ENCODE measurements around the gene SORCS1.

The SORCS1 gene

GRCh38 chr10:106751091-106751490, 413.4 kb downstream of the SORCS1 start:
- DNase-seq (ENCODE audit: low spot score) = no peak
- TF ChIP-seq CTCF (IDR thresholded peaks at IDR 0.05; ENCODE audit: extremely low read depth, missing control alignments) = no peak

- TF ChIP-seq CTCF (IDR thresholded peaks at IDR 0.05; ENCODE audit: extremely low read depth, missing control alignments) = no peak
- no peak for DNase-seq (ENCODE audit: low spot score)
Observed at GRCh38 chr10:106746868-106747267, 417.6 kb downstream of the SORCS1 start.

- DNase-seq (ENCODE audit: low spot score) = no peak
Observed at GRCh38 chr10:106741006-106741530, 423.4 kb downstream of the SORCS1 start.

GRCh38 chr10:106740071-106740470, 424.4 kb downstream of the SORCS1 start:
- TF ChIP-seq CTCF (IDR thresholded peaks at IDR 0.05; ENCODE audit: extremely low read depth, missing control alignments) = no peak
- no peak for DNase-seq (ENCODE audit: low spot score)

More at GRCh38 chr10:106741006-106741530, 423.4 kb downstream of the SORCS1 start:
- no peak for TF ChIP-seq CTCF (IDR thresholded peaks at IDR 0.05; ENCODE audit: extremely low read depth, missing control alignments)

- TF ChIP-seq CTCF (IDR thresholded peaks at IDR 0.05; ENCODE audit: extremely low read depth, missing control alignments) = no peak
- DNase-seq (ENCODE audit: low spot score) = no peak
Observed at GRCh38 chr10:106734220-106734619, 430.3 kb downstream of the SORCS1 start.

- no peak for DNase-seq (ENCODE audit: low spot score)
Observed at GRCh38 chr10:106728232-106728631, 436.3 kb downstream of the SORCS1 start.

GRCh38 chr10:106727170-106727569, 437.3 kb downstream of the SORCS1 start:
- no peak for DNase-seq (ENCODE audit: low spot score)
- TF ChIP-seq CTCF (IDR thresholded peaks at IDR 0.05; ENCODE audit: extremely low read depth, missing control alignments) = no peak

More at GRCh38 chr10:106728232-106728631, 436.3 kb downstream of the SORCS1 start:
- no peak for TF ChIP-seq CTCF (IDR thresholded peaks at IDR 0.05; ENCODE audit: extremely low read depth, missing control alignments)
